Fibroblast of skin of right quadriceps (primary cell): ENCODE measurements around the gene RYK.
A peak's percentile ranks its signal among the peaks of the same experiment; 100 is the strongest.
"Not testable (repeated sequence)": the region's sequence is repeated elsewhere in the genome, so short reads cannot be mapped to it uniquely, and the experiment has no call there.

Experiments
- DNase-seq: peaks from one replicate; pipeline ENCODE4 v3.0.0-alpha.2; 2013

The RYK gene

GRCh38 chr3:134253475-134254226 is 3.0 kb upstream of the RYK start:
- no peak for DNase-seq

- DNase-seq = no peak
Observed at GRCh38 chr3:134252766-134253165, 2.1 kb upstream of the RYK start.

- DNase-seq = no peak
Observed at GRCh38 chr3:134251731-134252391, 1.2 kb upstream of the RYK start.

DNA sequence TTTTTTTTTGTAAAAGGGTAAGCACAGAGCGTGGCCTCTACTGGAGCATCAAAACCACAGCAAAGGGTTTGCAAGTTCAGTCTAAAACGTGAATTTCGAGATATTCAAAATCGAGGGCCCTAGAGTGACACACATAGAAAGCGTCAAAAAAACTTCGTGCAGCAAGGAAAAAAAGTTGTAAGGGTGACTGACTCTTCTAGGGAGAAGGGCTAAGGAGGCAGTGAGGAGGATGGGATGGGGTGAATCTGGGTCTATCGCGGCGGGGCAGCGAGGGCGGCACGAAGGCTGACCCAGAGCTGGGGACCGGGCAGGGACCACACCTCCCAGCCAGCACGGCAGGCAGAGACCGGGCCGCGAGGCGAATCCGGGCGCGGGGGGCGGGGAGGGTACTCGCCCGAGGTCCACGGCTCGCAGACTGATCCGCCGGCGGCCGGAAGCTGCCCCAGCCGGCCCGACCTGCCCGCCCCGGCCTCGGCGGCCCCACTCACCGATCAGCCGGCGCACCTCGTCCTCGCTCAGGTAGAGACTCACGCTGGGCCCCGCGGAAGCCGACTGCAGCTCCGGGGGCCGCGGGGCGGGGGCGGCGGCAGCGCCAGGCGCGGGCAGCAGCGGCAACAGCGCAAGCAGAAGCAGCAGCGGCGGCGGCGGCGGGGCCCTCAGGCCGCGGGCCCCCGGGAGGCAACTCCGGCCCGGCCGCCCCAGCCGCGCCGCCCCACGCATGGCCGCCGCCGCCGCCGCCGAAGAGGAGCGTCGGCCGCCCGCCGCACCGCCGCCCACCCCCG is 533 bp downstream of the RYK start:
- peak; percentile 32 for DNase-seq

DNA sequence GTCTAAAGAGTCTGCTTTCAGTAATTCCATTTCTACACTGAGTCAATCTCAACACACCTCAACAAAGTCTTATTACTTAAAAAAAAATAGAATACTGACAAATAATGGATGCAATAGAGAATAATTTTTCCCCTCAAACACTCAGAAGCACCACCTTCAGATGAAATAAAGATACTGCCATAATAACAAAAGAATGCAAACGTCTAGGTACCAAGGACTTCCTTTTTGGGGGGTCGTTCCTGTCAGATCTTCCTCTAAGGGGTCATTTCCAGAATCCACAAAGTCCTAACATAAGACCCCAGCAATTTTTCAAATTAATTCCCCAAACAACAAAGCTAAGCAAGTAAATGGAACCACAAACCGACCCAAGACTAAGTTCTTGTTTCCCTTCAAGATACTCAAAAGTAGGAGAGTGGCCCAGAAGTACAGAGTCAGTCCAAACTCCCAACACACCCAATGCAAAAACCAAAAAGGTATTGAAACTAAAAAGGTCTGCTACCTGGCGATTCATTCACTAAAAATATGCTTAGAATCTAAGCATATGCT is 1.3 kb downstream of the RYK start:
- DNase-seq = no peak

GRCh38 chr3:134244921-134245320 is 5.7 kb downstream of the RYK start:
- DNase-seq = no peak

GRCh38 chr3:134242649-134243617 is 7.7 kb downstream of the RYK start:
- peak; percentile 88 for DNase-seq

GRCh38 chr3:134239538-134239937 is 11.1 kb downstream of the RYK start:
- no peak for DNase-seq

DNA sequence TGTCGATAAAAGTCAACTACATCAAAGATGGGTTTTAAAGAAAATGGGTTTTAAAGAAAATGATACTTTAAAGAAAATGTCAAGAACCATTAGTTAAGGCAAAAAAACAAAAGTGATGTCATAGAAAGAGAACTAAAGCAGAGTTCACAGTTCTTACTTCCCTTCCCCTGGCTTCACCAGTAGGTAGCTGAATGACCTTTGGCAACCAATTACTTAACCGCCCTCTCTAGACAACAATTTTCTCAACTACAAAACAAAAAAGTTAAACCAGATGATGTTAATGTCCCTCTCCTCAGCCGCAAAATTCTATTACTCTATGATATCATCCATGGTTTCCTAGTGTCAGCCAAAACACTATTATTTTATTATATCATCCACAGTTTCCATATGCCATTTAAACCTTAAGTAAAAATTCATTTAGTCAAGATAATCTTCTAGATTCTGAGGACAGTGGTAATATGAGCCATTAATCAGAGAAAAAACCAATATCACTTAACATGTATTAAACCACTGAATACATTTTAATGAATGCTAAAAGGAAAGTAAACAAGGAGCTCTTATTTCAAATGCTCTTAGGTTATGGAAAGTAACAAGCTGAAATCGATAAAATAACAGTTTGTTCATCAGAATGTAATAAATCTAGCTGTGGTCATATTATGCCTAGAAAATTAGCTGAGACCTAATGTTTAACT is 13.1 kb downstream of the RYK start:
- DNase-seq = no peak

DNA sequence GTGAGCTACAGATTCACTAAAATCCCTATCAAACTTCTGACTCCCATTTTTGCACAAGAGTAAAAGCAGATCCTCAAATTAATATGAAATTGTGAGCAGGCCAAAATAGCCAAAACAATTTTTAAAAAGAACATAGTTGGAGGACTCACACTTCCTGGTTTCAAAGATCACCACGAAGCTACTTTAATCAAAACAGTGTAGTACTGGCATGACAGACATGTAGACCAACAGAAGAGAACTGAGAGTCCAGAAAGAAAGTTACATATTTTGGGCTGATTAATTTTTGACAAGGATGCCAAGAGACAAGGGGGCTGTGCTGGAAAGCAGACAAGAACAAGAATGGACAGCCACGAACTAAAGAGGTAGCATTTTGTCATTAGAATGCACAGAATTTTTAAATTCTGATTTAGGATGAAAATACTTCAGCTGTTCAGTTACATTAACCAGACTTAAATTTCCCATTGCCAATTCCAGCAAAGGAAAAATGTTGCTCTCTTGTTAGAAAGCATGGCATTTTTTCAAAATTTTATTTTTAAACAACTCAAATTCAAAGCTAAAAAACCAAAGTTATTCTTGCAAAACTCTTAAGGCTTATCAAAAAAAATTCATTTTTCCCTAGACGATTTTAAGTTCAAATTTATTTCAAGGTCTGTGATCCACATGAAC is 14.0 kb downstream of the RYK start:
- no peak for DNase-seq

- no peak for DNase-seq
Observed at GRCh38 chr3:134235577-134236076, 15.0 kb downstream of the RYK start.

GRCh38 chr3:134232951-134233350 is 17.7 kb downstream of the RYK start:
- DNase-seq = no peak

DNA sequence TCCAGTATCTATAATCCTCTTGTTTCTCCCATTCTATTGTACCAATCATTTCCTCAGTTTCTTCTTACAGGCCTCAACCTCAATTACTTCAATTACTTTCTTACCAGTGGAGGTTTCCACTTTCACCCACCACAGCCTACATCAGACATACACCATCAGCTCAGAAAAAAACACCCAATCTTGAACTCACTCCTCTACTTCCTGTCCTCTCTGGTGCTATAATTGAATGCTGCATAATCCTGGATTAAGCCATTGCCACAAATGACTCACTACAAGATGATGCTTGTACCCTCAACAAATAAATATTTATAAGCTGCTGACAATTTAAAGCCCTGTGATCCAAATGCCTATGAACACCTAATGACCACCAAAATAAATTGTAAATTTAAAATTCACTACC is 18.5 kb downstream of the RYK start:
- peak; percentile 71 for DNase-seq

GRCh38 chr3:134231131-134231530 is 19.5 kb downstream of the RYK start:
- no peak for DNase-seq

- no peak for DNase-seq
Observed at GRCh38 chr3:134229038-134229437, 21.6 kb downstream of the RYK start.

- DNase-seq = no peak
Observed at GRCh38 chr3:134228479-134228878, 22.2 kb downstream of the RYK start.

DNA sequence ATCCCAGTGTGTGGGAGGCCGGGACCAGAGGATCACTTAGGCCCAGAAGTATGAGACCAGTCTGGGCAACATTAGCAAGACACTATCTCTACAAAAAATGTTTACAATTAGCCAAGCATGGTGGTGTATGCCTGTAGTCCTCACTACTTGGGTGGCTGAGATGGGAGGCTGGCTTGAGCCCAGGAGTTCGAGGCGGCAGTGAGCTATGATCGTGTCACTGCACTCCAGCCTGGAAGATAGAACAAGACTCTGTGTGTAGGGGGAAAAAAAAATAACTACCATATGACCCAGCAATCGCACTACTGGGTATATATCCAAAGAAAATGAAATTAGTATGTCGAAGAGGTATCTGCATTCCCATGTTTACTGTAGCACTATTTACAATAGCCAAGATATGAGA is 22.6 kb downstream of the RYK start:
- peak; percentile 9 for DNase-seq

- not testable (repeated sequence) for DNase-seq
Observed at GRCh38 chr3:134224796-134225156, 25.9 kb downstream of the RYK start.

DNA sequence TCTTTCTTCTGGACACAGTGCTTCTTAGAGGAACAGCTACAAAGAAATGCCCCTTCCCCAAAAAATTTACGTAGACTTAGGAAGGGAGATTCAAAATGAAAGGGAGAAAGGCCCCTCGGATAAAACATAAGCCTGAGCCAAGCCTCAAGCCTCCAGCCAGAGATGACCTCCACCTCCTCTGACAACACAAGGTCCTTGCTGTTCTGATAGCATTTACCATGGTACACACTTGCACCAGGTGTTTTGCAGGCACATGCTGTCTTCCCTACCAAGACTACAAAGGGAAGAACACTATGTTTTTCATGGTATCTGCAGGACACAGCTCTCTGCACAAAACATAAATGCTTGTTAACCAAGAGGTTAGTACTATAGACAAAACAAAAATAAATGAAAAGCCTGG is 27.8 kb downstream of the RYK start:
- DNase-seq = no peak

- no peak for DNase-seq
Observed at GRCh38 chr3:134216851-134217250, 33.8 kb downstream of the RYK start.

GRCh38 chr3:134216191-134216764 is 34.4 kb downstream of the RYK start:
- DNase-seq = no peak
